MG63 (cell line): ENCODE measurements around the gene BCAN. TPM values are rescaled to one million over a fixed set of nuclear protein-coding genes. Genes with fewer than 3 reads are reported as not detected.
A peak's percentile ranks its signal among the peaks of the same experiment; 100 is the strongest.
"Not testable (repeated sequence)": the region's sequence is repeated elsewhere in the genome, so short reads cannot be mapped to it uniquely, and the experiment has no call there.

Experiments used
- DNase-seq: peaks from one replicate; pipeline ENCODE4 v3.0.0-alpha.2; 2020
- H3K27me3 ChIP-seq: fragments of 250-450 bp; sonication (Bioruptor Pico); 2 replicates; pipeline ENCODE4 v1.5.1; 2020; ENCODE audit warnings: mild to moderate bottlenecking, moderate library complexity
- H3K36me3 ChIP-seq: fragments of 250-450 bp; sonication (Bioruptor Pico); 2 replicates; pipeline ENCODE4 v1.5.1; 2020; ENCODE audit warnings: mild to moderate bottlenecking, moderate library complexity
- H3K4me3 ChIP-seq: fragments of 250-450 bp; sonication (Bioruptor Pico); 2 replicates; pipeline ENCODE4 v1.5.1; 2020; ENCODE audit warnings: mild to moderate bottlenecking, moderate library complexity
- H3K9me3 ChIP-seq: fragments of 250-450 bp; sonication (Bioruptor Pico); 2 replicates; pipeline ENCODE4 v1.5.1; 2020; ENCODE audit warnings: mild to moderate bottlenecking, moderate library complexity
- total RNA-seq: library from RNA; depleted of rRNA; stranded (reverse); fragments of >200 nt; shearing (Covaris generic); gene quantifications from 2 replicates; pipeline ENCODE4 v1.2.3, GENCODE V29; 2014; ENCODE audit warnings: low replicate concordance

BCAN gene
- total RNA-seq, 1 experiment from 2014 or later, result not detected

GRCh38 chr1:156608981-156609380, 32.9 kb upstream of the BCAN start:
- no peak for DNase-seq

GRCh38 chr1:156610072-156610471, 31.8 kb upstream of the BCAN start:
- not testable (repeated sequence) for H3K9me3 ChIP-seq, DNase-seq, H3K4me3 ChIP-seq

More at GRCh38 chr1:156608981-156609380, 32.9 kb upstream of the BCAN start:
- H3K9me3 ChIP-seq, result no peaks in the 10 kb centered on the region
- no peaks in the 10 kb centered on the region for H3K36me3 ChIP-seq
- no peaks in the 10 kb centered on the region for H3K27me3 ChIP-seq
- H3K4me3 ChIP-seq, result no peak overlapping the region

GRCh38 chr1:156612666-156613065, 29.3 kb upstream of the BCAN start:
- peaks cover 8% of the 10 kb centered on the region for H3K27me3 ChIP-seq
- no peak for DNase-seq

More at GRCh38 chr1:156610072-156610471, 31.8 kb upstream of the BCAN start:
- H3K27me3 ChIP-seq, H3K36me3 ChIP-seq: not testable (repeated sequence)

GRCh38 chr1:156615946-156616345, 26.0 kb upstream of the BCAN start:
- Histone ChIP-seq H3K4me3 (no peak overlapping the region), H3K9me3 (no peaks in the 10 kb centered on the region), H3K36me3 (no peaks in the 10 kb centered on the region), H3K27me3 (peaks cover 27% of the 10 kb centered on the region)
- DNase-seq, result no peak

More at GRCh38 chr1:156612666-156613065, 29.3 kb upstream of the BCAN start:
- H3K9me3 ChIP-seq, result no peaks in the 10 kb centered on the region
- no peaks in the 10 kb centered on the region for H3K36me3 ChIP-seq
- no peak overlapping the region for H3K4me3 ChIP-seq

- H3K27me3 ChIP-seq, result peaks cover 27% of the 10 kb centered on the region
- DNase-seq, result peak; percentile 28
- H3K36me3 ChIP-seq, result no peaks in the 10 kb centered on the region
- H3K4me3 ChIP-seq, result no peak overlapping the region
- H3K9me3 ChIP-seq, result no peaks in the 10 kb centered on the region
These were observed 25.5 kb upstream of the BCAN start for GRCh38 chr1:156616463-156616862.

GRCh38 chr1:156618853-156619581, 22.9 kb upstream of the BCAN start, which contains the start of gene HAPLN2:
Gene HAPLN2 (plus strand): TSS chr1:156619415. CDS start chr1:156623491, 4,076 bp downstream.
- no peak for DNase-seq
- Histone ChIP-seq H3K4me3 (no peak within 1 kb of the TSS), H3K36me3 (no peaks in the 10 kb centered on the region), H3K27me3 (peaks cover 44% of the 10 kb centered on the region), H3K9me3 (no peaks in the 10 kb centered on the region)

GRCh38 chr1:156619582-156619955, 22.3 kb upstream of the BCAN start:
- Histone ChIP-seq H3K4me3 (no peak overlapping the region), H3K27me3 (peaks cover 50% of the 10 kb centered on the region), H3K36me3 (no peaks in the 10 kb centered on the region), H3K9me3 (no peaks in the 10 kb centered on the region)
- DNase-seq, result no peak

- Histone ChIP-seq H3K36me3 (no peaks in the 10 kb centered on the region), H3K4me3 (no peak overlapping the region), H3K27me3 (peaks cover 58% of the 10 kb centered on the region), H3K9me3 (no peaks in the 10 kb centered on the region)
- DNase-seq, result no peak
These were observed 19.2 kb upstream of the BCAN start for GRCh38 chr1:156622581-156623297.

- peak overlapping the region; percentile 31; the same call in 1 of the 2 replicates for H3K4me3 ChIP-seq
- peak; percentile 64 for DNase-seq
- H3K27me3 ChIP-seq, result peaks cover 56% of the 10 kb centered on the region
- H3K36me3 ChIP-seq, result no peaks in the 10 kb centered on the region
- no peaks in the 10 kb centered on the region for H3K9me3 ChIP-seq
These were observed 17.7 kb upstream of the BCAN start for GRCh38 chr1:156623946-156624813.

- Histone ChIP-seq H3K9me3 (no peaks in the 10 kb centered on the region), H3K4me3 (no peak overlapping the region), H3K36me3 (no peaks in the 10 kb centered on the region), H3K27me3 (peaks cover 55% of the 10 kb centered on the region)
- no peak for DNase-seq
These were observed 17.0 kb upstream of the BCAN start for GRCh38 chr1:156624814-156625435.

GRCh38 chr1:156625436-156626078, 16.4 kb upstream of the BCAN start:
- Histone ChIP-seq H3K4me3 (no peak overlapping the region), H3K9me3 (no peaks in the 10 kb centered on the region), H3K36me3 (no peaks in the 10 kb centered on the region), H3K27me3 (peaks cover 55% of the 10 kb centered on the region)
- DNase-seq, result peak; percentile 43

- DNase-seq, result no peak
- Histone ChIP-seq H3K4me3 (no peak overlapping the region), H3K27me3 (peaks cover 56% of the 10 kb centered on the region), H3K9me3 (no peaks in the 10 kb centered on the region), H3K36me3 (no peaks in the 10 kb centered on the region)
These were observed 15.9 kb upstream of the BCAN start for GRCh38 chr1:156626079-156626438.

GRCh38 chr1:156627313-156627880, 14.5 kb upstream of the BCAN start:
- H3K4me3 ChIP-seq, result no peak overlapping the region
- H3K27me3 ChIP-seq, result peaks cover 61% of the 10 kb centered on the region
- peak; percentile 42 for DNase-seq
- no peaks in the 10 kb centered on the region for H3K36me3 ChIP-seq
- H3K9me3 ChIP-seq, result no peaks in the 10 kb centered on the region

- no peak for DNase-seq
- Histone ChIP-seq H3K27me3 (peaks cover 47% of the 10 kb centered on the region), H3K4me3 (no peak overlapping the region), H3K36me3 (no peaks in the 10 kb centered on the region), H3K9me3 (no peaks in the 10 kb centered on the region)
These were observed 12.0 kb upstream of the BCAN start for GRCh38 chr1:156629823-156630449.

GRCh38 chr1:156631152-156631551, 10.8 kb upstream of the BCAN start:
- H3K9me3 ChIP-seq, H3K4me3 ChIP-seq, H3K36me3 ChIP-seq, DNase-seq: not testable (repeated sequence)
- peaks cover 39% of the 10 kb centered on the region for H3K27me3 ChIP-seq
